Measurements from ENCODE around the gene GMPR2.

DNA sequence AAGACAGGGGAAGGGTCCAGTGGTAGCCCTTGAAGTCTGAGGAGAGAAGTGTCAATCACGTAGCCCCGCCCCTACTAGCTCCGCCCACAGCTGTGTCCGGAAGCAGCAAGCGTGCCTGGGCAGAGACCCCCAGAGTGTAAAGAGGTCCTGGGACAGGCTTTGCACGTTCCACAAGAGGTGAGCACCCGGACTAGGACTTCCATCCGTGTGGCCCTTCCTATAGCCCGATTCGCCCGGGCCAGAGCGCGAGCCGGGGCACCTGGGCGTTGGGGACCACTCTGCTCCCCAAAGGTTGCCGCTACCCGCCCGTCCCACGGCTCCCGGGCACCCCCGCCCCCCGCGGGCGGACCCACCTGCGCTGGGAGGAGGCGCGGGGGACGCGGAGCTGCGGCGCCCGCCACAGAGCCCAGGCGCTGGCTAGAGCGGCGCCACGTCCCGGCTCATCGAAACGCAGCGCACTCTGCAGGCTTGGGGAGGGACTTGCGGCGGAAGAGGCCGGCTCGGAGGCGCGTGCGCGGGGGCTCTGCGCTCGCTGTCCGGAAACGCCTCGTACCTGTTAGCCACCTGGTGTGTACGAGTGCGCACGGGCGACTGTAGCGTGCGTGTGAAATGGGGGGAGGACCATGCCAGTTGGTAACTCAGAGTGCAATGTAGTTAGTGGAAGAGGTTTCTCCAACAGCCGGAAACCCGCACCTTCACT is 38.6 kb downstream of the GMPR2 start, which contains the start of gene RABGGTA:
- TF ChIP-seq POLR2AphosphoS5 (IDR thresholded peaks at IDR 0.05; ENCODE audit: borderline replicate concordance, low read depth, low read length): peak; percentile 80
- no peak for TF ChIP-seq EZH2 (IDR thresholded peaks at IDR 0.05)
